Esophagus squamous epithelium (tissue), 4 donors: Measurements from ENCODE around the gene SDHAF2.
"Not testable (repeated sequence)": the region's sequence is repeated elsewhere in the genome, so short reads cannot be mapped to it uniquely, and the experiment has no call there.

Experiments used
- POLR2A ChIP-seq, 4 donors: fragments of 450-650 bp; IDR thresholded peaks; one replicate each; pipeline ENCODE4 v1.6.1; 2017; ENCODE audit warnings: antibody characterized with exemption in 4 of 4, mild to moderate bottlenecking in 4 of 4, moderate library complexity in 3 of 4
- TF ChIP-seq, protein P1 (sequence below), 6 experiments: fragments of 450-650 bp in 4 of 6; fragments of 200-600 bp in 2 of 6; sonication (generic) in 2 of 6; IDR thresholded peaks; one replicate each; pipeline ENCODE4 v1.5.1; 2016 to 2019; ENCODE audit warnings: antibody characterized with exemption in 6 of 6, mild to moderate bottlenecking in 4 of 6, moderate library complexity in 4 of 6

DNA sequence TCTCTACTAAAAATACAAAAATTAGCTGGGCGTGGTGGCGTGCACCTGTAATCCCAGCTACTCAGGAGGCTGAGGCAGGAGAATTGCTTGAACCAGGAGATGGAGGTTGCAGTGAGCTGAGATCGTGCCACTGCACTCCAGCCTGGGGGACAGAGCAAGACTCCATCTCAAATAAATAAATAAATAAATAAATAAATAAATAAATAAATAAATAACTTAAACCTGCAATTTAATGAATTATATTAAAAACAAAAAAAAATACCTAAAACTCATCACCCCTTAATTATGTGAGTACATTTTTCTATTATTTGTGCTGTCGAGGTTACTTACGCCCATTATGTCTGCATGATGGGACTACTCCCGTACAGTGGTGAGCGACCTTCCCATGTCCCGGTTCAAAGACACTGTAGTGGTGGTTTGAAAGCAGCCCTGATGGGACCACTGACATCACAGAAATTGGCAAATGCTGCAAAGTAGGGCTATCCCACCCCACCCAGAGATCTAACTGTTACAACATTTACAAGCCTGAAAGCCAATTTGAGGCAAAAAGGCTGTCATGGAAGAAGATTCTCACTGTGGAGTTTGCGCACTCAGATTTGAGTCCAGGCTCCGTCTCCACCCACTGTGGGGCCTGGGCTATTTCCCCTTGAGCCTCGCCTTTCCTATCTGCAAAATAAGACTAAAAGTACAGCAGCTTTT, 49.6 kb downstream of the SDHAF2 start:
- TF ChIP-seq POLR2A (IDR thresholded peaks at IDR 0.05): not testable (repeated sequence)
- TF ChIP-seq, protein P1, sequence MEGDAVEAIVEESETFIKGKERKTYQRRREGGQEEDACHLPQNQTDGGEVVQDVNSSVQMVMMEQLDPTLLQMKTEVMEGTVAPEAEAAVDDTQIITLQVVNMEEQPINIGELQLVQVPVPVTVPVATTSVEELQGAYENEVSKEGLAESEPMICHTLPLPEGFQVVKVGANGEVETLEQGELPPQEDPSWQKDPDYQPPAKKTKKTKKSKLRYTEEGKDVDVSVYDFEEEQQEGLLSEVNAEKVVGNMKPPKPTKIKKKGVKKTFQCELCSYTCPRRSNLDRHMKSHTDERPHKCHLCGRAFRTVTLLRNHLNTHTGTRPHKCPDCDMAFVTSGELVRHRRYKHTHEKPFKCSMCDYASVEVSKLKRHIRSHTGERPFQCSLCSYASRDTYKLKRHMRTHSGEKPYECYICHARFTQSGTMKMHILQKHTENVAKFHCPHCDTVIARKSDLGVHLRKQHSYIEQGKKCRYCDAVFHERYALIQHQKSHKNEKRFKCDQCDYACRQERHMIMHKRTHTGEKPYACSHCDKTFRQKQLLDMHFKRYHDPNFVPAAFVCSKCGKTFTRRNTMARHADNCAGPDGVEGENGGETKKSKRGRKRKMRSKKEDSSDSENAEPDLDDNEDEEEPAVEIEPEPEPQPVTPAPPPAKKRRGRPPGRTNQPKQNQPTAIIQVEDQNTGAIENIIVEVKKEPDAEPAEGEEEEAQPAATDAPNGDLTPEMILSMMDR (IDR thresholded peaks at IDR 0.05): not testable (repeated sequence)
